GM23338 (cell line): ENCODE data around the gene ATG9B. TPM values are rescaled to one million over a fixed set of nuclear protein-coding genes. Genes with fewer than 3 reads are reported as not detected.

Experiments used
- ATAC-seq: fragments of 200-7000 bp; cut with Tn5 transposase; 3 replicates; pipeline ENCODE4 v1.9.1; 2020
- DNase-seq: peaks from one replicate; pipeline ENCODE4 v3.0.0-alpha.2; 2015; ENCODE audit warnings: low spot score
- H2AFZ ChIP-seq: fragments of 200-600 bp; sonication (generic); 2 replicates; pipeline ENCODE4 v1.8.0; 2016; ENCODE audit warnings: antibody characterized with exemption, mild to moderate bottlenecking, moderate library complexity
- H3F3A ChIP-seq: fragments of 200-600 bp; sonication (generic); replicated peaks from 2 replicates; pipeline ENCODE4 v1.8.0; 2017; ENCODE audit warnings: antibody characterized with exemption, mixed run types, low read depth
- H3K27ac ChIP-seq: fragments of 200-600 bp; sonication (generic); 2 replicates; pipeline ENCODE4 v1.6.1; 2016; ENCODE audit warnings: low read depth
- H3K27me3 ChIP-seq: fragments of 200-600 bp; sonication (generic); 2 replicates; pipeline ENCODE4 v1.8.0; 2016; ENCODE audit warnings: mild to moderate bottlenecking, mixed run types, moderate library complexity; ENCODE audit not compliant: insufficient read depth
- H3K36me3 ChIP-seq: fragments of 200-600 bp; sonication (generic); 2 replicates; pipeline ENCODE4 v1.8.0; 2016; ENCODE audit warnings: mild to moderate bottlenecking; ENCODE audit not compliant: insufficient read depth
- H3K4me1 ChIP-seq: fragments of 200-600 bp; sonication (generic); 2 replicates; pipeline ENCODE4 v1.8.0; 2016; ENCODE audit warnings: mild to moderate bottlenecking, moderate library complexity; ENCODE audit not compliant: insufficient read depth
- H3K4me2 ChIP-seq: fragments of 200-600 bp; sonication (generic); 2 replicates; pipeline ENCODE4 v1.7.1; 2017; ENCODE audit warnings: mixed run types
- H3K4me3 ChIP-seq: fragments of 200-600 bp; sonication (generic); 2 replicates; pipeline ENCODE4 v1.6.1; 2016; ENCODE audit warnings: mixed run types
- H3K79me2 ChIP-seq: fragments of 200-600 bp; sonication (generic); replicated peaks from 2 replicates; pipeline ENCODE4 v1.8.0; 2017; ENCODE audit warnings: mild to moderate bottlenecking; ENCODE audit not compliant: insufficient read depth
- H3K9me2 ChIP-seq: fragments of 200-600 bp; sonication (generic); 2 replicates; pipeline ENCODE4 v1.8.0; 2017; ENCODE audit not compliant: insufficient read depth
- H4K20me1 ChIP-seq: fragments of 200-600 bp; sonication (generic); replicated peaks from 2 replicates; pipeline ENCODE4 v1.8.0; 2017; ENCODE audit warnings: mild to moderate bottlenecking; ENCODE audit not compliant: insufficient read depth
- H3K27ac Mint-ChIP-seq: 2 replicates; pipeline ENCODE4 v1.8.0; 2020; ENCODE audit warnings: inconsistent platforms, mild to moderate bottlenecking, moderate library complexity, mixed read lengths
- H3K27me3 Mint-ChIP-seq: 3 replicates; pipeline ENCODE4 v1.8.0; 2022; ENCODE audit warnings: low read depth, mild to moderate bottlenecking, moderate library complexity, mixed read lengths, inconsistent platforms; ENCODE audit not compliant: insufficient read depth, poor library complexity
- H3K36me3 Mint-ChIP-seq: 3 replicates; pipeline ENCODE4 v1.8.0; 2021; ENCODE audit warnings: low read depth, mild to moderate bottlenecking, inconsistent platforms, moderate library complexity, mixed read lengths
- H3K4me1 Mint-ChIP-seq: 3 replicates; pipeline ENCODE4 v1.8.0; 2020; ENCODE audit warnings: mild to moderate bottlenecking, inconsistent platforms, mixed read lengths
- H3K4me3 Mint-ChIP-seq: 3 replicates; pipeline ENCODE4 v1.8.0; 2021; ENCODE audit warnings: moderate library complexity, mild to moderate bottlenecking, inconsistent platforms, mixed read lengths
- H3K9me3 Mint-ChIP-seq: 3 replicates; pipeline ENCODE4 v1.8.0; 2020; ENCODE audit warnings: moderate library complexity, mild to moderate bottlenecking, inconsistent platforms, mixed read lengths
- CREB1 ChIP-seq: fragments of 250-450 bp; sonication (Bioruptor Pico); IDR thresholded peaks from 2 replicates; pipeline ENCODE4 v1.5.0; 2020; ENCODE audit warnings: low read depth, mild to moderate bottlenecking, moderate library complexity
- EZH2phosphoT487 ChIP-seq: fragments of 200-600 bp; sonication (generic); IDR thresholded peaks from one replicate; pipeline ENCODE4 v1.8.1; 2018; ENCODE audit warnings: antibody characterized with exemption; ENCODE audit not compliant: unreplicated experiment
- ZNF331 ChIP-seq: fragments of 250-450 bp; sonication (Bioruptor Pico); IDR thresholded peaks from 2 replicates; pipeline ENCODE4 v1.5.0; 2020; ENCODE audit warnings: low read depth, mild to moderate bottlenecking, moderate library complexity
- polyA plus RNA-seq: library from polyadenylated mRNA; unstranded; fragments of >200 nt; fragmentation: Nextera tagmentation; extraction: Ambion mirVana; gene quantifications from 2 replicates; pipeline ENCODE4 v1.2.1, GENCODE V29; 2016
- total RNA-seq: library from RNA; depleted of rRNA; stranded (reverse); fragments of >200 nt; shearing (Covaris generic); gene quantifications from 2 replicates; pipeline ENCODE4 v1.2.3, GENCODE V29; 2014
- TF ChIP-seq, protein P1 (sequence below): IDR thresholded peaks from one replicate; pipeline ENCODE4 v1.6.1; 2018; ENCODE audit warnings: antibody characterized with exemption; ENCODE audit not compliant: unreplicated experiment
- TF ChIP-seq, protein P2 (sequence below), 2 experiments: fragments of 200-600 bp in 1 of 2; sonication (generic) in 1 of 2; conservative IDR thresholded peaks; 2 replicates each; pipeline versions ENCODE4 v1.5.1 to v1.6.1; 2016 to 2017; ENCODE audit warnings: antibody characterized with exemption in 2 of 2, low read depth in 2 of 2, mild to moderate bottlenecking in 2 of 2, moderate library complexity in 1 of 2
- TF ChIP-seq, protein P3 (sequence below): IDR thresholded peaks from 2 replicates; pipeline ENCODE4 v1.6.1; 2016; ENCODE audit warnings: antibody characterized with exemption

Gene ATG9B
- total and polyA plus RNA-seq, 2 experiments from 2014 or later, result 1.2 to 3.4 TPM

DNA sequence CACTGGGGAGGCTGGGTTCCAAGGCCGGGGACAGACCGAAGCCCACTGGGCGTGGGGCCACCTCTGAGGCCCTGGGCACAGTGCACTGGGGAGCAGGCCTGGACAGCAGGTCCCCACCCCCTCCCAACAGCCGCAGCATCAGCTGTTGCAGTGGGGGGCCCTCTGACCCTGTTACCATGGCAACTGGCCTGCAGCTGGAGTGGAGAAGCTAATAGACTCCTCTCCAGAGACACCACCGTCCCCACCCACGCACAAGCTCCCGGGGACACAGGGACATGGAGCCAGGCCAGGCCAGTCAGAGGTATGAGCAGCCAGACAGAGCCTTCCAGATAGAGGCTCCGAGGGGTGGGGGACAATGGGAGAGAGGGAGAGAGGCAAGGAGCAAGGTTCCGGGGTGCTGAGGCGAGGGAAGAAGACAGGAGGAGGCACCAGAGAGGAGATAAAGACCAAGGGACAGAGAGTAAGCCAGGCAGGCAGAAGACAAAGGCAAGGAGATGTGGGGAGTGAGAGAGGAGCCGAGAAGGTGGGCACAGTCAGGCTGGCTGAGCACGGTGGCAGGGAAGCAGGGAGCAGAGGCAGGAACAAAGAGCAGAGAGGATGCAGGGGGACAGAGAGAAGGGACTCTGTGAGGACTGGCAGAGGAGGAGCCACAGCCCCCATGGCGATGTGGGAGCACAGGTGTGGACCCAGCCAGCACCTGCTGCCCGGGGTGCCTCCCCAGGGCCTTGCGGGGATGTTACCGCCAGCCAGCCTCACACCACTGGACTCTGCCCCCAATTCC, 52.9 kb downstream of the ATG9B start (continued):
- no peak for TF ChIP-seq EZH2phosphoT487
- TF ChIP-seq, protein P1, sequence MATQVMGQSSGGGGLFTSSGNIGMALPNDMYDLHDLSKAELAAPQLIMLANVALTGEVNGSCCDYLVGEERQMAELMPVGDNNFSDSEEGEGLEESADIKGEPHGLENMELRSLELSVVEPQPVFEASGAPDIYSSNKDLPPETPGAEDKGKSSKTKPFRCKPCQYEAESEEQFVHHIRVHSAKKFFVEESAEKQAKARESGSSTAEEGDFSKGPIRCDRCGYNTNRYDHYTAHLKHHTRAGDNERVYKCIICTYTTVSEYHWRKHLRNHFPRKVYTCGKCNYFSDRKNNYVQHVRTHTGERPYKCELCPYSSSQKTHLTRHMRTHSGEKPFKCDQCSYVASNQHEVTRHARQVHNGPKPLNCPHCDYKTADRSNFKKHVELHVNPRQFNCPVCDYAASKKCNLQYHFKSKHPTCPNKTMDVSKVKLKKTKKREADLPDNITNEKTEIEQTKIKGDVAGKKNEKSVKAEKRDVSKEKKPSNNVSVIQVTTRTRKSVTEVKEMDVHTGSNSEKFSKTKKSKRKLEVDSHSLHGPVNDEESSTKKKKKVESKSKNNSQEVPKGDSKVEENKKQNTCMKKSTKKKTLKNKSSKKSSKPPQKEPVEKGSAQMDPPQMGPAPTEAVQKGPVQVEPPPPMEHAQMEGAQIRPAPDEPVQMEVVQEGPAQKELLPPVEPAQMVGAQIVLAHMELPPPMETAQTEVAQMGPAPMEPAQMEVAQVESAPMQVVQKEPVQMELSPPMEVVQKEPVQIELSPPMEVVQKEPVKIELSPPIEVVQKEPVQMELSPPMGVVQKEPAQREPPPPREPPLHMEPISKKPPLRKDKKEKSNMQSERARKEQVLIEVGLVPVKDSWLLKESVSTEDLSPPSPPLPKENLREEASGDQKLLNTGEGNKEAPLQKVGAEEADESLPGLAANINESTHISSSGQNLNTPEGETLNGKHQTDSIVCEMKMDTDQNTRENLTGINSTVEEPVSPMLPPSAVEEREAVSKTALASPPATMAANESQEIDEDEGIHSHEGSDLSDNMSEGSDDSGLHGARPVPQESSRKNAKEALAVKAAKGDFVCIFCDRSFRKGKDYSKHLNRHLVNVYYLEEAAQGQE, result no peak
- TF ChIP-seq, protein P2, sequence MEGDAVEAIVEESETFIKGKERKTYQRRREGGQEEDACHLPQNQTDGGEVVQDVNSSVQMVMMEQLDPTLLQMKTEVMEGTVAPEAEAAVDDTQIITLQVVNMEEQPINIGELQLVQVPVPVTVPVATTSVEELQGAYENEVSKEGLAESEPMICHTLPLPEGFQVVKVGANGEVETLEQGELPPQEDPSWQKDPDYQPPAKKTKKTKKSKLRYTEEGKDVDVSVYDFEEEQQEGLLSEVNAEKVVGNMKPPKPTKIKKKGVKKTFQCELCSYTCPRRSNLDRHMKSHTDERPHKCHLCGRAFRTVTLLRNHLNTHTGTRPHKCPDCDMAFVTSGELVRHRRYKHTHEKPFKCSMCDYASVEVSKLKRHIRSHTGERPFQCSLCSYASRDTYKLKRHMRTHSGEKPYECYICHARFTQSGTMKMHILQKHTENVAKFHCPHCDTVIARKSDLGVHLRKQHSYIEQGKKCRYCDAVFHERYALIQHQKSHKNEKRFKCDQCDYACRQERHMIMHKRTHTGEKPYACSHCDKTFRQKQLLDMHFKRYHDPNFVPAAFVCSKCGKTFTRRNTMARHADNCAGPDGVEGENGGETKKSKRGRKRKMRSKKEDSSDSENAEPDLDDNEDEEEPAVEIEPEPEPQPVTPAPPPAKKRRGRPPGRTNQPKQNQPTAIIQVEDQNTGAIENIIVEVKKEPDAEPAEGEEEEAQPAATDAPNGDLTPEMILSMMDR (conservative IDR thresholded peaks at IDR 0.05; ENCODE audit: low read depth in 2 of 2), result no peak
- TF ChIP-seq, protein P3, sequence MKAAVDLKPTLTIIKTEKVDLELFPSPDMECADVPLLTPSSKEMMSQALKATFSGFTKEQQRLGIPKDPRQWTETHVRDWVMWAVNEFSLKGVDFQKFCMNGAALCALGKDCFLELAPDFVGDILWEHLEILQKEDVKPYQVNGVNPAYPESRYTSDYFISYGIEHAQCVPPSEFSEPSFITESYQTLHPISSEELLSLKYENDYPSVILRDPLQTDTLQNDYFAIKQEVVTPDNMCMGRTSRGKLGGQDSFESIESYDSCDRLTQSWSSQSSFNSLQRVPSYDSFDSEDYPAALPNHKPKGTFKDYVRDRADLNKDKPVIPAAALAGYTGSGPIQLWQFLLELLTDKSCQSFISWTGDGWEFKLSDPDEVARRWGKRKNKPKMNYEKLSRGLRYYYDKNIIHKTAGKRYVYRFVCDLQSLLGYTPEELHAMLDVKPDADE, result no peak

DNA sequence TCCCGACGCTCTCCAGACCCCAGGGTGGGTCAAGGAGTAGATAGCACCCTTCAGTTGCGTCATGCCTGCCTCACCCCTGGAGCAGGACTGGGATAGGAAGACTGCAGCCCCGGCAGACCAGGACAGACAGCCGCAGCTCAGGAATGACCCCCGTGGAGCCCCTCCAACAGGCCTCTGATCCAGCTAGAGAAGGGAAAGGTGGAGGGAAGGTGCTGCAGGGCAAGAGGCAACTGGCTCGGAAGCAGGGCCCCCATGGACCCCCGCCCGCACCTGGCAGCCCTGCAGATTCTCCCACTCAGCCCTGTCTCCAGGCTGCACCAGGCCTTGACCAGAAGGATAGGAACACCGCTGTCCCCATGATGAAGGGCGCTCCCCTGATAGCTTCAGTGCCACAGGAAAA, 53.9 kb downstream of the ATG9B start:
- H3K27me3 Mint-ChIP-seq, result peaks cover 23% of the 10 kb centered on the region
- no peak for TF ChIP-seq ZNF331 (CRISPR knock-in tag)
- TF ChIP-seq, protein P3, result no peak
- no peak for TF ChIP-seq CREB1 (CRISPR knock-in tag)
- TF ChIP-seq, protein P1, result no peak

More for the DNA sequence above, 53.9 kb downstream of the ATG9B start:
- no peak overlapping the region for H2AFZ ChIP-seq
- DNase-seq (no peak), ATAC-seq (no peak)
- H3K36me3 ChIP-seq, result no peaks in the 10 kb centered on the region
- H3K27me3 ChIP-seq, result peaks cover 10% of the 10 kb centered on the region
- no peaks in the 10 kb centered on the region for H3F3A ChIP-seq
- H3K9me3 Mint-ChIP-seq, result no peaks in the 10 kb centered on the region
- H3K4me1 ChIP-seq, result peaks cover 20% of the 10 kb centered on the region
- no peak overlapping the region for H3K4me2 ChIP-seq
- H3K4me3 Mint-ChIP-seq, result no peak overlapping the region
- H4K20me1 ChIP-seq, result no peaks in the 10 kb centered on the region
- H3K79me2 ChIP-seq, result no peaks in the 10 kb centered on the region
- H3K36me3 Mint-ChIP-seq, result no peaks in the 10 kb centered on the region
- H3K27ac ChIP-seq, result no peak overlapping the region
- H3K4me3 ChIP-seq, result no peak overlapping the region
- peaks cover 39% of the 10 kb centered on the region for H3K4me1 Mint-ChIP-seq
- H3K9me2 ChIP-seq, result no peaks in the 10 kb centered on the region
- peak overlapping the region; percentile 67; the same call in 1 of the 2 replicates for H3K27ac Mint-ChIP-seq
